ENCODE results near the gene ABHD6. TPM values are rescaled to one million over a fixed set of nuclear protein-coding genes. Genes with fewer than 3 reads are reported as not detected.

ABHD6 gene
- total RNA-seq, 1 experiment from 2014 or later = 2.2 TPM

DNA sequence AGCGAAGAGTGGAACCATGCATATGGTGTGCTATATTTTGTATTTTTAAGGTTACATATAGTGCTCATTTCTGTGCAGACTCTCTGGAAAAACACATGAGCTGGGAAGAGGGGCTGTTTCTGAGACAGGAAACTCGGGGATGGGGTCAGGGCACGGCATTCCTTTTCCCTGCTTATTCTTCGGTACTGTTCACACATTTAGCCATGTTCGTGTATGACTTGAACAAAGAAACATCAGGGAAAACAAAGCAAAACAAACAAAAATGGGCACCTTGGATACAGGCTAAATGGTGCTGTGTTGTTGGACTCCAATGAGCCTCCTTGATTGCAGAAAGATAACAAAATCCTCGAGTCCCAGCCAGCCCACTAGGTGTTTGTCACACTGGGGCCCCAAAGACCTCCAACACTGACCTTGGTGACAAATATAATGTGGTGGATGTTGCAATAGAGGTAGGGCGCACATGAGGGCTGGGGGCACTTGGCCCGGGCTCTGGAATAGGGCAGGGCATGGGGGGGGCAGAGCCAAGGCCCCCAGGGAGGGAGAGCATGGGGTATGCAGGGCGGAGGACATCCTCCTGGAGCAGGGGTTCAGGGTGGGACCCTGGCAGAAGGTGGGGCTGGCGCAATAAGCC, 46.1 kb upstream of the ABHD6 start:
- no peak overlapping the region for H3K18ac ChIP-seq (ENCODE audit: insufficient read length, low read depth, low read length)
- H3K4me1 Mint-ChIP-seq = peaks cover 10 to 11% of the 10 kb centered on the region in 2 experiments
- no peaks in the 10 kb centered on the region for H3K79me2 ChIP-seq (ENCODE audit: insufficient read depth, low read length)
- H4K91ac ChIP-seq (ENCODE audit: insufficient read length, low read depth, low read length) = no peak overlapping the region
- H3K79me1 ChIP-seq (ENCODE audit: insufficient read depth, low read depth, low read length, poor library complexity, severe bottlenecking) = no peaks in the 10 kb centered on the region
- H2AK5ac ChIP-seq (ENCODE audit: insufficient read length, low read length) = no peak overlapping the region
- H3K27ac Mint-ChIP-seq = no peak overlapping the region
- no peak overlapping the region for H3K23ac ChIP-seq (ENCODE audit: insufficient read length, low read depth, low read length)
- no CpG with 5 or more reads among the region's 10 CpGs for WGBS (ENCODE audit: extremely low coverage, insufficient read length, low lambda C conversion rate)
- H3T11ph ChIP-seq (ENCODE audit: low read length) = no peak overlapping the region
- H3K4ac ChIP-seq (ENCODE audit: low read depth, low read length) = no peak overlapping the region
- DNase-seq = no peak
- H3K9me3 ChIP-seq (ENCODE audit: control insufficient read depth, low read depth, low read length) = no peaks in the 10 kb centered on the region
- H3K9me3 Mint-ChIP-seq = 0 out of 5 replicates have a peak, but pooled peaks cover 0 to 2% of the 10 kb centered on the region in 2 experiments
- no peak overlapping the region for H2BK5ac ChIP-seq (ENCODE audit: insufficient read length, low read length)
- H3K27ac ChIP-seq (ENCODE audit: insufficient read length, low read depth, low read length) = no peak overlapping the region
- no peak overlapping the region for H4K5ac ChIP-seq (ENCODE audit: insufficient read length, low read depth, low read length)
- H2AFZ ChIP-seq (ENCODE audit: low read length) = no peak overlapping the region
- peaks cover 2% of the 10 kb centered on the region; the same call in 1 of the 2 replicates for H3K4me1 ChIP-seq (ENCODE audit: insufficient read depth, low read length)
- no peak overlapping the region for H2BK120ac ChIP-seq (ENCODE audit: low read depth, low read length, poor library complexity, severe bottlenecking)
- H4K20me1 ChIP-seq (ENCODE audit: control insufficient read depth, insufficient read depth, insufficient read length) = no peaks in the 10 kb centered on the region
- no peak for TF ChIP-seq CTCF (conservative IDR thresholded peaks at IDR 0.05)
- H2BK12ac ChIP-seq (ENCODE audit: insufficient read length, low read depth, low read length) = no peak overlapping the region
- H3K14ac ChIP-seq (ENCODE audit: insufficient read depth, low read length) = no peak overlapping the region
- H4K8ac ChIP-seq (replicated peaks; ENCODE audit: insufficient read length, low read depth, low read length) = no peak overlapping the region
- no peak overlapping the region for H3K56ac ChIP-seq (ENCODE audit: insufficient read length, low read depth, low read length)
- no peaks in the 10 kb centered on the region for H3K23me2 ChIP-seq (ENCODE audit: insufficient read length, low read depth, low read length, poor library complexity, severe bottlenecking)
- no peak overlapping the region for H2BK20ac ChIP-seq (ENCODE audit: low read depth, low read length, poor library complexity, severe bottlenecking)
- H3K36me3 Mint-ChIP-seq (ENCODE audit: insufficient read depth in 1 of 3, low read depth in 3 of 3) = no peaks in the 10 kb centered on the region
- H3K4me2 ChIP-seq (ENCODE audit: insufficient read depth, insufficient read length, low read length) = no peak overlapping the region
- no peaks in the 10 kb centered on the region for H3K27me3 Mint-ChIP-seq (ENCODE audit: low read depth)
- H2BK15ac ChIP-seq (ENCODE audit: low read depth, low read length) = no peak overlapping the region
- no peak overlapping the region for H3K9ac ChIP-seq (ENCODE audit: extremely low read depth, insufficient read length, low read length)
- no peaks in the 10 kb centered on the region for H3K27me3 ChIP-seq (ENCODE audit: insufficient read depth, low read length)
- H3K4me3 Mint-ChIP-seq = no peak overlapping the region

All from H9 (cell line).